ENCODE data around the gene XPO1. TPM values are rescaled to one million over a fixed set of nuclear protein-coding genes. Genes with fewer than 3 reads are reported as not detected.
A peak's percentile ranks its signal among the peaks of the same experiment; 100 is the strongest.
"Not testable (repeated sequence)": the region's sequence is repeated elsewhere in the genome, so short reads cannot be mapped to it uniquely, and the experiment has no call there.

Gene XPO1
- total RNA-seq, 2 donors from 2014 or later, result 208 to 300 TPM

DNA sequence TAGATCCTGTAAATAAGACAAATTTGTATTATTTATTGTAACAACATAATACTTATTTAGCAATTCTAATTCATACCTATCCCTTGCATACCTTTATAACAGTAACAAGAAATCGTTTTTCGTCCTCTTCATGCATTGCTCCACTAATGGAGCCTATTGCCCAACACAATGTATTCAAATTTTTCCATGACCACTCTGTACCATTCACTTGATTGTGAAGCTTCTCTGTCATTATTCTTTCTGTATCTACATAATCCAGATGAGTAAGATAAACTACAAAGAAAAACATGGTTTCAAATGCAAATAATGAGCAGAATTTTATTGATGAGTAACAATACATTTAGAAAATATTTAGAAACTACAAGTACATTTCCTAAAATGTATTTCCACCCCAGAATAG, 45.7 kb downstream of the XPO1 start:
- H3K36me3 Mint-ChIP-seq, result peaks cover 10 to 33% of the 10 kb centered on the region in 2 donors
- DNase-seq (ENCODE audit: low spot score in 2 of 2) (no peak), ATAC-seq (no peak)
- H3K9me3 Mint-ChIP-seq, result no peaks in the 10 kb centered on the region
- no peak overlapping the region for H3K27ac Mint-ChIP-seq

DNA sequence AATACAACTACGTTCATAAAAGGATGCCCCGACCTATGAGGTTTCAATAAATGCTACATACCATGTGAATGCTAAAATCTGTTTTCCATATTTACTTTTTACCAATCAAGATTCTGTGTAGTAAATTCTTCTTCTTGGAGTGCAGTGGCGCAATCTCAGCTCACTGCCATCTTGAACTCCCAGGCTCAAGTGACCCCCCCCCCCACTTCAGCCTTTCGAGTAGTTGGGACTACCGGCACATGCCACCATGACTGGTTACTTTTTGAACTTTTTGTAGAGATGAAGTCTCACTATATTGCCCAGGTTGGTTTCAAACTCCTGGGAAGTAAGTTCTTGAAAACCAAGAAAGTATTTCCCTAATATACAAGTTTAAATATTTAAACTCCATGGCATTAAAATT, 52.9 kb downstream of the XPO1 start:
- Mint-ChIP-seq H3K27ac (no peak overlapping the region), H3K9me3 (no peaks in the 10 kb centered on the region), H3K36me3 (peaks cover 5 to 43% of the 10 kb centered on the region in 2 donors)
- DNase-seq (ENCODE audit: low spot score in 2 of 2) (no peak), ATAC-seq (no peak)

DNA sequence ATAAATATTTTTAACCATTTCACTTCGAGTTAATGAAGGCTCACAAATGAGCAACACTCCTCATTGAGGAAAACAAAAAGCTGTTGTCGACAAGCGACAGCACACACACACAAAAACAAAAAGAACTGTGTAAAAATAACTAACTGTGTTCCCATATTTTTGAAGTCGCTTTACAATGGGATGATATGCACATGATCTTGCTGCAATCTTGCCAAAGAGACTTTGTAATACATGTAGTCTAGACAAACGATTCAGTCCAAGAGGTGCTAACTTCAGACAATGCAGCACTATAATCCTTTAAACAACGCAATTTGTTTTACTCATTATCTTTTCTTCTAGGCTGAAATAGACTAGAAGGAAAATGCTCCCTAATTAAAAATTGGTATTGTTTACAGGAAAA, 60.1 kb downstream of the XPO1 start:
- H3K9me3 Mint-ChIP-seq, result no peaks in the 10 kb centered on the region
- ATAC-seq, result no peak
- no peak for DNase-seq (ENCODE audit: low spot score in 2 of 2)
- peak overlapping the region in 1 of 2 donors; percentile 88 for H3K27ac Mint-ChIP-seq
- H3K36me3 Mint-ChIP-seq, result peaks cover 0 to 15% of the 10 kb centered on the region in 2 donors

DNA sequence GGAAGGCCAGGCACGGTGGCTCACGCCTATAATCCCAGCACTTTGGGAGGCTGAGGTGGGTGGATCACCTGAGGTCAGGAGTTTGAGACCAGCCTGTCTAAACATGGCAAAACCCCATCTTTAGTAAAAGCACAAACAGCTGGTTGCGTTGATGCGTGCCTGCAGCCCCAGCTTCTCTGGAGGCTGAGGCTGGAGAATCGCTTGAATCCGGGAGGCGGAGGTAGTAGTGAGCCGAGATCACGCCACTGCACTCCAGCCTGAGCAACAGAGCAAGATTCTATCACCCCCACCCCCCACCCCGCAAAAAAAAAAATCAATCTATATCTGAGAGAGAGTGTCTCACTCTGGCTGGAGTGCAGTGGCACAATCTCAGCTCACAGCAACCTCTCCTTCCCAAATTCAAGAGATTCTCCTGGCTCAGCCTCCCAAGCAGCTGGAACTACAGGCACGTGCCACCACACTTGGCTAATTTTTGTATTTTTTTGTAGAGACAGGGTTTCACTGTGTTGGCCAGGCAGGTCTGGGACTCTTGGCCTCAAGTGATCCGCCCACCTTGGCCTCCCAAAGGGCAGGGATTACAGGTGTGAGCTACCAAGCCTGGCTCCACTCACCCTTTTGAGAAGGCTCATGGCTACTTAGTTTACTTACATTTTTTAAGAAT, 61.1 kb downstream of the XPO1 start:
- not testable (repeated sequence) for H3K9me3 Mint-ChIP-seq; ATAC-seq; DNase-seq (ENCODE audit: low spot score in 2 of 2)
- Mint-ChIP-seq H3K36me3 (peaks cover 4 to 16% of the 10 kb centered on the region in 2 donors), H3K27ac (peak overlapping the region; percentile 5 to 68)

- Mint-ChIP-seq H3K27ac (peak overlapping the region; percentile 95 to 100), H3K36me3 (peaks cover 15 to 25% of the 10 kb centered on the region in 2 donors), H3K9me3 (no peaks in the 10 kb centered on the region)
- peak in 1 of 2 donors; percentile 4 for ATAC-seq
- no peak for DNase-seq (ENCODE audit: low spot score in 2 of 2)
Measured at GRCh38 chr2:61471905-61472805, 66.0 kb downstream of the XPO1 start.

DNA sequence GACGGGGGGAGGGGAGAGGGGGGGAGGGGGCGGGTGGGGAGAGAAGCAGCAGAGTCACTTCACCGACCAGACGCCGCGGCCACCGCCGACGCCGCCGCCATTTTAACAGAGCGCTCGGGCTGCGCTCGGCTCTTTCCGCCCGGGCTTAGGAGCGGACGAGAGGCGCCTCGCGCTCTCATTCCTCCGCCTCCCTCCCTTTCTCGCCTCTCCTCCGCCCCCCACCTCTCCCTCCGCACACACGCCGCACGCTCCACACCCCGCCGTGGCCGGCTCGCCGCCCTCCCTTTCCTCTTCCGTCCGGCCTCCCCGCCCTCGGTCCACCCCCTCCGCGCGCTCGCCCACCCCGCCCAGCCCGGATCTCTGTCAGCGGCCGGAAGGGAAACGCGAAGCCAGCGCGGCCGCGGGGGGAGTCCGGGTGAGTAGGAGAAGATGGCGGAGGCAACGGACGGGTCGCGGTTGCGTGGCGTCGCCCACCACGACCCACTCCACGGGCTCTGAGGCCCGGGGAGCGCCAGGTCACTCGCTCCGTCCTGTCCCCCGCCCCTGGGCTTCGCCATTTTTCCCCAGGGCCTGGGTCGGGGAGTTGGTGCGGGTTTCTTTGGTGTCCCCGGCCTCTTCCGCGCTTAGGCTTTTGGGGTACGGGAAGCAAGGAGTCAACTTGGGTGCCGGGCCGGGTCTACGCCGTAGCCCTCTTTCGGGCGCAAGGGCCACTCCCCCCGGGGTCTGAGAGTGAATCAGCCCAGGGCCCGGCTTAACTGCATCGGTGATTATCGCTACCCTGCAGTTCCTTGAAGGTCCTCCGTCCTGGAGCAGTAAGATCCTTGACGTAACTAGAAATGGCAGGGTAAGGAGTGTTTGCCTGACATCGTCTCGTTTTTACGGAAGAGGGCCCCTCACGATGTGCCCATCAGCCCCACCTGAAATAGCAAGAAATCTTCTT, 66.9 kb downstream of the XPO1 start, which contains the start of gene USP34:
Gene USP34 (minus strand): TSS at position 123 of the 940 bp plus-strand sequence. CDS start 395 bp downstream, outside the sequence.
- H3K9me3 Mint-ChIP-seq, result no peaks in the 10 kb centered on the region
- DNase-seq (ENCODE audit: low spot score in 2 of 2), result peak; percentile 82 to 86
- peak within 1 kb of the TSS; percentile 97 to 100 for H3K27ac Mint-ChIP-seq
- peaks cover 15 to 25% of the 10 kb centered on the region in 2 donors for H3K36me3 Mint-ChIP-seq
- peak; percentile 85 to 90 for ATAC-seq

GRCh38 chr2:61470122-61470951, 67.8 kb downstream of the XPO1 start:
- peaks cover 15 to 25% of the 10 kb centered on the region in 2 donors for H3K36me3 Mint-ChIP-seq
- ATAC-seq (peak; percentile 38 to 48), DNase-seq (ENCODE audit: low spot score in 2 of 2) (peak; percentile 66 to 71)
- H3K27ac Mint-ChIP-seq, result peak overlapping the region; percentile 97 to 100
- no peaks in the 10 kb centered on the region for H3K9me3 Mint-ChIP-seq

- H3K36me3 Mint-ChIP-seq, result peaks cover 15 to 25% of the 10 kb centered on the region in 2 donors
- ATAC-seq, result no peak
- H3K9me3 Mint-ChIP-seq, result no peaks in the 10 kb centered on the region
- DNase-seq (ENCODE audit: low spot score in 2 of 2), result no peak
- H3K27ac Mint-ChIP-seq, result peak overlapping the region; percentile 97 to 100
Measured at GRCh38 chr2:61469424-61470121, 68.6 kb downstream of the XPO1 start.

- not testable (repeated sequence) for H3K9me3 Mint-ChIP-seq; DNase-seq (ENCODE audit: low spot score in 2 of 2); H3K27ac Mint-ChIP-seq; ATAC-seq
- H3K36me3 Mint-ChIP-seq, result peaks cover 15 to 25% of the 10 kb centered on the region in 2 donors
Measured at GRCh38 chr2:61468231-61468630, 69.9 kb downstream of the XPO1 start.

- no peak for ATAC-seq
- Mint-ChIP-seq H3K27ac (no peak overlapping the region), H3K36me3 (peaks cover 4 to 18% of the 10 kb centered on the region in 2 donors), H3K9me3 (no peaks in the 10 kb centered on the region)
- no peak for DNase-seq (ENCODE audit: low spot score in 2 of 2)
Measured at GRCh38 chr2:61465045-61465444, 73.1 kb downstream of the XPO1 start.

GRCh38 chr2:61463769-61464475, 74.2 kb downstream of the XPO1 start:
- DNase-seq (ENCODE audit: low spot score in 2 of 2), result no peak
- no peak for ATAC-seq
- peaks cover 0 to 12% of the 10 kb centered on the region in 2 donors for H3K36me3 Mint-ChIP-seq

GRCh38 chr2:61461404-61461803, 76.8 kb downstream of the XPO1 start:
- ATAC-seq, result no peak
- Mint-ChIP-seq H3K27ac (no peak overlapping the region), H3K9me3 (no peaks in the 10 kb centered on the region), H3K36me3 (peaks cover 0 to 1% of the 10 kb centered on the region in 2 donors)
- DNase-seq (ENCODE audit: low spot score in 2 of 2), result no peak

More at GRCh38 chr2:61463769-61464475, 74.2 kb downstream of the XPO1 start:
- Mint-ChIP-seq H3K9me3 (no peaks in the 10 kb centered on the region), H3K27ac (peak overlapping the region in 1 of 2 donors; percentile 50)

DNA sequence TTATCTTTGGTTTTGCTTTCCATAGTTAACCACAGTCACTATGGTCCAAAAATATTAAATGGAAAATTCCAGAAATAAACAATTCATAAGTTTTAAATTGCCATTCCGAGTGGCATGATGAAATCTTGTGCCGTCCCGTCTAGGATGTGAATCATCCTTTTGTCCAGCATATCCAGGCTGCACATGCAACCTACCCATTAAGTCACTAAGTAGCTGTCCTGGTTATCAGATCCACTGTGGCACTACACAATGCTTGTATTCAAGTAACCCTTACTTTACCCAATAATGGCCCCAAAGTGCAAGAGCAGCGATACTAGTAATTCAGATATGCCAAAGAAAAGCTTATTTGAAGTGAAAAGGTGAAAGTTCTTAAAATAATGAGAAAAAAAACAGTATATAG, 78.0 kb downstream of the XPO1 start:
- H3K9me3 Mint-ChIP-seq, result no peaks in the 10 kb centered on the region
- H3K36me3 Mint-ChIP-seq, result peaks cover 0 to 13% of the 10 kb centered on the region in 2 donors
- ATAC-seq (no peak), DNase-seq (ENCODE audit: low spot score in 2 of 2) (no peak)
- H3K27ac Mint-ChIP-seq, result peak overlapping the region; percentile 41 to 79

DNA sequence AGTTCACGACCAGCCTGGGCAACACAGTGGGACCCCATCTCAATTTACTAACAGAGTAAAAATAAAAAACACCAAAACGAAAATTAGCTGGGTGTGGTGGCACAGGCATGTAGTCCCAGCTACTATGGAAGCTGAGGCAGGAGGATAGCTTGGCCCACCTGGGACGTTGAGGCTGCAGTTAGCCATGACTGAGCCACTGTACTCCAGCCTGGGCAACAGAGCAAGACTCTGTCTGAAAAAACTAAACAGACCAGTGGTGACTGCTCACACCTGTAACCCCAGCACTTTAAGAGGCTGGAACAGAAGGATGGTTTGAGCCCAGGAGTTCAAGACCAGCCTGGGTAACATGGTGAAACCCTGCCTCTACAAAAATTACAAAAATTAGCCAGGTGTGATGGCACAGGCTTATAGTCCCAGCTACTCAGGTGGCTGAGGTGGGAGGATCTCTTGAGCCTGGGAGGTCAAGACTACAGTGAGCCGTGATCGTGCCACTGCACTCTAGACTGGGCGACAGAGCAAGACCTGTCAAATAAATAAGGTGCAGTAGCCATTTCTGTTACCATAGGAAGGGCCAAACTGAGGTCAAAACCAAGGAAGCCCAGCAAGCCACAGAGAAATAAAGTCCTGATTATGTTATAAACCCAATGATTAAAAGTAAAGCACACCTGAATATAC, 81.3 kb downstream of the XPO1 start:
- H3K9me3 Mint-ChIP-seq, result no peaks in the 10 kb centered on the region
- no peak for ATAC-seq
- peaks cover 0 to 19% of the 10 kb centered on the region in 2 donors for H3K36me3 Mint-ChIP-seq
- no peak overlapping the region for H3K27ac Mint-ChIP-seq
- DNase-seq (ENCODE audit: low spot score in 2 of 2), result no peak
